Tibial artery (tissue), 4 donors: ENCODE results near the gene RASL11B.
"Not testable (repeated sequence)": the region's sequence is repeated elsewhere in the genome, so short reads cannot be mapped to it uniquely, and the experiment has no call there.

Experiments used
- DNase-seq, 2 donors: peaks; one replicate each; pipeline ENCODE4 v3.0.0-alpha.2; 2019
- H3K27ac ChIP-seq, 2 donors: fragments of 200-600 bp; sonication (generic) in 1 of 2; 1 replicate in 1 of 2; 2 replicates in 1 of 2; pipeline ENCODE4 v1.5.1; 2018 to 2019; ENCODE audit warnings: mild to moderate bottlenecking in 1 of 2
- H3K27me3 ChIP-seq, 2 donors: fragments of 200-600 bp; sonication (generic) in 1 of 2; one replicate each; pipeline versions ENCODE4 v1.5.1 to v1.6.0; 2016 to 2019
- H3K36me3 ChIP-seq, 3 donors: fragments of 200-600 bp; sonication (generic) in 2 of 3; one replicate each; pipeline ENCODE4 v1.5.1; 2016 to 2019; ENCODE audit warnings: mild to moderate bottlenecking in 2 of 3
- H3K4me1 ChIP-seq, 4 donors: fragments of 200-600 bp; sonication (generic) in 2 of 4; 1 replicate in 3 of 4; 2 replicates in 1 of 4; pipeline ENCODE4 v1.5.1; 2016 to 2019
- H3K4me3 ChIP-seq, 2 donors: fragments of 200-600 bp; sonication (generic) in 1 of 2; 1 replicate in 1 of 2; 2 replicates in 1 of 2; pipeline ENCODE4 v1.5.1; 2018 to 2019; ENCODE audit warnings: mild to moderate bottlenecking in 2 of 2
- H3K9me3 ChIP-seq, 3 donors: fragments of 200-600 bp; sonication (generic) in 1 of 3; one replicate each; pipeline ENCODE4 v1.5.1; 2016 to 2019
- intact Hi-C: fragments of 100-400 bp; cut with DNase I; formaldehyde crosslinking; loops from one replicate; pipeline ENCODE4 v1.15.0; 2023; ENCODE audit warnings: low total_unique reads
- TF ChIP-seq, protein P1 (sequence below), 2 experiments: fragments of 200-600 bp in 1 of 2; fragments of 450-650 bp in 1 of 2; IDR thresholded peaks; one replicate each; pipeline ENCODE4 v1.5.1; 2017 to 2019; ENCODE audit warnings: antibody characterized with exemption in 2 of 2, mild to moderate bottlenecking in 1 of 2, moderate library complexity in 1 of 2

RASL11B gene

DNA sequence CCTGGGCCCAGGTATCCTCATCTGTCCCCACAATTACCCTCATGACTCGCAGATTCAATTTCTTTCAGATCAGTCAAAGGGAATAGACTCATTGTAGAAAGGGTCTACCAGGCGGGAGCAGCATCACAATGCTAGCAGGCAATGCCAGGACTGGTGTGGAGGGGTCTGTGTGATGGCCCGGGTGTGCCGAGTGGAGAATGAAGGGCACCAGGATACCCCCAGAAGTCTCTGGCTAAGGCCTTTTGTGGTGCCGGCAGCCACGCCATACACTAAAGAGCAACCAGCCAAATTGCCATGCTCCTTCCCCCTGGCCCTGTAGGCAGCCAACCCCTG, 37.9 kb upstream of the RASL11B start:
- intact Hi-C loops, result loop anchor here (2.0 kb wide), 1 partner anchor 17 kb away; no protein-coding TSS in a partner anchor
- Histone ChIP-seq H3K4me1 (no peaks in the 10 kb centered on the region), H3K9me3 (no peaks in the 10 kb centered on the region), H3K27ac (no peak overlapping the region), H3K27me3 (no peaks in the 10 kb centered on the region), H3K4me3 (no peak overlapping the region), H3K36me3 (no peaks in the 10 kb centered on the region)
- no peak for DNase-seq
- TF ChIP-seq, protein P1, sequence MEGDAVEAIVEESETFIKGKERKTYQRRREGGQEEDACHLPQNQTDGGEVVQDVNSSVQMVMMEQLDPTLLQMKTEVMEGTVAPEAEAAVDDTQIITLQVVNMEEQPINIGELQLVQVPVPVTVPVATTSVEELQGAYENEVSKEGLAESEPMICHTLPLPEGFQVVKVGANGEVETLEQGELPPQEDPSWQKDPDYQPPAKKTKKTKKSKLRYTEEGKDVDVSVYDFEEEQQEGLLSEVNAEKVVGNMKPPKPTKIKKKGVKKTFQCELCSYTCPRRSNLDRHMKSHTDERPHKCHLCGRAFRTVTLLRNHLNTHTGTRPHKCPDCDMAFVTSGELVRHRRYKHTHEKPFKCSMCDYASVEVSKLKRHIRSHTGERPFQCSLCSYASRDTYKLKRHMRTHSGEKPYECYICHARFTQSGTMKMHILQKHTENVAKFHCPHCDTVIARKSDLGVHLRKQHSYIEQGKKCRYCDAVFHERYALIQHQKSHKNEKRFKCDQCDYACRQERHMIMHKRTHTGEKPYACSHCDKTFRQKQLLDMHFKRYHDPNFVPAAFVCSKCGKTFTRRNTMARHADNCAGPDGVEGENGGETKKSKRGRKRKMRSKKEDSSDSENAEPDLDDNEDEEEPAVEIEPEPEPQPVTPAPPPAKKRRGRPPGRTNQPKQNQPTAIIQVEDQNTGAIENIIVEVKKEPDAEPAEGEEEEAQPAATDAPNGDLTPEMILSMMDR (IDR thresholded peaks at IDR 0.05), result no peak

DNA sequence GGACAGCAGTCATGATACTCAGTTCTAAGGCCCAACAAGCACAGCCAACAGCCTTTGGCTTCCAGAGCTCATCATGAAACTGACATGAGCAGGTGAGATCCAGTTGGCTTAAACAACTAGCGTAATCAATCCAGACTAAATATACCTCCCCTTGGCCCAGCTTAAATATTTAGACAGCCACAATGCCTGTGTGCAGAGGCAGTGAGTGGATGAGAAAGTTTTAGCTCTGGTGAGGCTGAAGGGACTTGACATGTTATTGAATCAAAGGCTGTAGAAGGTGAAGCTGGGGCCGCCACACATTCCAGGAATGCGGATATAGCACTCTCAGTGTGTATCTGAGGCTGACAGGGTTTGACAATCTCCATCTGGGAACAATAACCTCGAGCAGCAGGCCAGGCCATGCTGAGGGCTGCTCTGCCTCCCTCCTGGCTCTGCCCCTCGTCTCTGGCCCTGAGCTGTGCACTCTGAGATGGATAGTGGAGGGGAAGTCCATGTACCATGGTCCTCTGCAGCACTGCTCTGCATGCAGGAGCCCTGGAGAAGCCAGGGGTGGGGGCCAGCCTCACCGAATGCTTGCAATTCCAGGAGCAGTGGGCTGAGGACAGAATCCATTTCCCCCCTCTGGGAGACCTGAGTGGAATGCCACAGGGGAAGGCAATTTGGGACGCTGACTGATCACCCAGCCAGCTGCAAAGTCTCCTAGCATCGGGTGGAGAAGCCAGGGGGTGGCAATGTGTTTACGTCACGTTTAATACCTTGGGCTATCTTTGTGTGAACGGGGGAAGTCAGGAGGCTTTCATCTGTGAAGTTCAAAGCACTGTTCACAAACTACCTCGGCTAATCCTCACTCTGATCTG, 37.3 kb upstream of the RASL11B start:
- no peak for DNase-seq
- intact Hi-C loops, result loop anchor here (2.0 kb wide), 1 partner anchor 18 kb away; no protein-coding TSS in a partner anchor
- no peak overlapping the region for H3K27ac ChIP-seq
- H3K4me1 ChIP-seq, result no peaks in the 10 kb centered on the region
- no peaks in the 10 kb centered on the region for H3K36me3 ChIP-seq
- no peaks in the 10 kb centered on the region for H3K9me3 ChIP-seq
- no peak overlapping the region for H3K4me3 ChIP-seq
- no peaks in the 10 kb centered on the region for H3K27me3 ChIP-seq
- TF ChIP-seq, protein P1 (IDR thresholded peaks at IDR 0.05), result no peak

DNA sequence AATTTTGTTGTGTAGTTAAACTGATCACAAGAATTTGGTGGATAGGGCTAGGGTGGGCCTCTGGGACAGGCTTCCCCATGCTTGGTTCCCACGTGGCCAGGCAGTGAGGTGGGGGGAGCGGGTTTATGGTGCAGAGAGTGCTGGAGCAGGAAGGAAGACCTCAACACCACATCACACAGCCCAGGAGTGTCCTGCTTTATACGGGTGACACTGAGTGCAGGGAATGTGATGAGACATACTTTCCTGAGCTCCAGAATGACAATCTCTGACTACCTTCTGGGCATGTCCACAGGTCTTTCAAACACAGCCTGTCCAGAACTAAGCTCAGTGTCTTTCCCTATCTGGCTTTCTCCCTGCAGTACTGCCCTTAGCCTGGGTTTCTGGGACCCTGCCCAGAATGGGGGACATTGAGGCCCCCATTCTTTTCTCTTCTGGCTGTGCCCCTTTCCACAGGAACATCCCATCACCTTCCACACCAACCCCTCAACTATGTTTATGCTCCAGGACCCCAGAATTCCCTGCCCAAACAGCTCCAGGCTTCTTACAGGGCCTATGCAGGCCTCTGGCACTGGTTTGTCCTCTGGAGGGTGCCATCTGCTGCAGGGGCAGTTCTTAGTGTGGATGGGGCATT, 36.5 kb upstream of the RASL11B start:
- DNase-seq, result no peak
- Histone ChIP-seq H3K27me3 (no peaks in the 10 kb centered on the region), H3K27ac (no peak overlapping the region), H3K9me3 (no peaks in the 10 kb centered on the region), H3K4me1 (no peaks in the 10 kb centered on the region), H3K4me3 (no peak overlapping the region), H3K36me3 (no peaks in the 10 kb centered on the region)
- intact Hi-C loops, result loop anchor here (2.0 kb wide), 1 partner anchor 19 kb away; no protein-coding TSS in a partner anchor
- TF ChIP-seq, protein P1 (IDR thresholded peaks at IDR 0.05), result no peak

DNA sequence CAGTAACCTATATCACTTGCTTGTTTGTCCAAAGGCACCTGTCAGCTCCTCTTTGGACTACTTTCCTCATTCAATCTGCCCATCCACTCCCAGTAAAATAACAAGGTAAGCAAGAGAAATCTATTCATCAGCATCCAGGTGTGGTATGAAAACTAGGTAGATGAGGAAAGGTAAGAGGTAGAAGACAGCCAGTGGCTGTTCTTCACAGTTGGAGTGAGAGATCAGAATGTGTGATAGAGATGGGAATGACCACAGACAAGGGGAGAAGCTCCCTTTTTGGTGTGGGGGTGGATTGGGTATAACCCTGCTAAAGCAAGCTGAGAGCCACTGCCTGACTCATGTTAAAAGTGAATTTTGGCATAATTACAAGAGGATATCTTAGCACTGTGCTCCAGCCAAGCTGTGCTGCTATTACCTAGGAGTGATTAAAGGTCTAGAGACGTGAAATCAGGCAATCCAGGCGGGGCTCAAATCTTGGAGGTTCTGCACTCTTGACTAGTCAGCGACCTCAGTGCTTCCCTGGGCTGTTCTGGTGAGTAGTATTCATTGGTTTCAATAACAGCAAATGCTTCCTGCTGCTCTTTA, 28.1 kb upstream of the RASL11B start:
- H3K4me3 ChIP-seq, result no peak overlapping the region
- no peak for DNase-seq
- H3K4me1 ChIP-seq, result no peaks in the 10 kb centered on the region
- no peaks in the 10 kb centered on the region for H3K27me3 ChIP-seq
- no peaks in the 10 kb centered on the region for H3K9me3 ChIP-seq
- intact Hi-C loops, result no loop called here
- TF ChIP-seq, protein P1 (IDR thresholded peaks at IDR 0.05), result no peak
- H3K36me3 ChIP-seq, result no peaks in the 10 kb centered on the region
- no peak overlapping the region for H3K27ac ChIP-seq

DNA sequence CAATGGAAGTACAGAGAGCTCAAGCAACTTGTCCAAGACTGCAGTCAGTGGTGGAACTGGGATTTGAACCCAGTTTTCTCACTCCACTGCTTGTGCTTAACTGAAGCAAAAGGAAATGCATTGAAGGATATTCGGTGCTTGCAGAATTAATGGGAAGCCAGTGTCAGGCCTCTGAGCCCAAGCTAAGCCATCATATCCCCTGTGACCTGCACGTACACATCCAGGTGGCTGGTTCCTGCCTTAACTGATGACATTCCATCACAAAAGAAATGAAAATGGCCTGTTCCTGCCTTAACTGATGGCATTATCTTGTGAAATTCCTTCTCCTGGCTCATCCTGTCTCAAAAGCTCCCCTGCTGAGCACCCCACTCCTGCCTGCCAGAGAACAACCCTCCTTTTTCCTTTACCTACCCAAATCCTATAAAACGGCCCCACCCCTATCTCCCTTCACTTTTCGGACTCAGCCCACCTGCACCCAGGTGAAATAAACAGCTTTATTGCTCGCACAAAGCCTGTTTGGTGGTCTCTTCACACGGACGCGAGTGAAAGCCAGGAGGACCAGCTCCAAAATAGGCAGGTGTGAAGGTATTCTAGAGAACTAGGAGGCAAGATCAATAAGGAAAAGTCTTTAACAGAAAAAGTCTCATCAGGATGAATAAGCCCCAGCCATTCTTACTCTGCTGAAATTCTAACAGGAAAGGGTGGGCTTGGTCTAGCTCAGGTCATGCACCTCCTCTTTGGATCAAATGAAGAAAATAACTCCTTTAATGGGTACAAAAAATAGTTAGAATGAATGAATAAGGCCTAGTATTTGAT, 27.3 kb upstream of the RASL11B start:
- intact Hi-C loops, H3K4me1 ChIP-seq, DNase-seq, H3K36me3 ChIP-seq, H3K27ac ChIP-seq, H3K9me3 ChIP-seq, H3K4me3 ChIP-seq, H3K27me3 ChIP-seq: not testable (repeated sequence)
